GM04504 (cell line): ENCODE results near the gene UGT1A7.

Experiments
- DNase-seq: peaks from one replicate; pipeline ENCODE4 v3.0.0-alpha.2; 2012; ENCODE audit warnings: low read depth

Gene UGT1A7

GRCh38 chr2:233799087-233799665 lies 117.5 kb downstream of the UGT1A7 start:
- DNase-seq, result no peak

- DNase-seq, result no peak
Observed at GRCh38 chr2:233799716-233800115, 118.0 kb downstream of the UGT1A7 start.

- no peak for DNase-seq
Observed at GRCh38 chr2:233800208-233800607, 118.5 kb downstream of the UGT1A7 start.

GRCh38 chr2:233801357-233802131 lies 119.8 kb downstream of the UGT1A7 start:
- DNase-seq, result no peak

- DNase-seq, result no peak
Observed at GRCh38 chr2:233802132-233802815, 120.6 kb downstream of the UGT1A7 start.

- no peak for DNase-seq
Observed at GRCh38 chr2:233803292-233803911, 121.7 kb downstream of the UGT1A7 start.

GRCh38 chr2:233803994-233804393 lies 122.3 kb downstream of the UGT1A7 start:
- no peak for DNase-seq

- no peak for DNase-seq
Observed at GRCh38 chr2:233807215-233807865, 125.6 kb downstream of the UGT1A7 start.

- no peak for DNase-seq
Observed at GRCh38 chr2:233807966-233808935, 126.5 kb downstream of the UGT1A7 start.

- DNase-seq, result no peak
Observed at GRCh38 chr2:233810385-233810784, 128.7 kb downstream of the UGT1A7 start.

- no peak for DNase-seq
Observed at GRCh38 chr2:233811087-233811486, 129.4 kb downstream of the UGT1A7 start.

- DNase-seq, result no peak
Observed at GRCh38 chr2:233811732-233812131, 130.0 kb downstream of the UGT1A7 start.

- no peak for DNase-seq
Observed at GRCh38 chr2:233813236-233814055, 131.7 kb downstream of the UGT1A7 start.

- DNase-seq, result no peak
Observed at GRCh38 chr2:233814056-233814835, 132.5 kb downstream of the UGT1A7 start.

- no peak for DNase-seq
Observed at GRCh38 chr2:233815861-233816260, 134.2 kb downstream of the UGT1A7 start.

GRCh38 chr2:233816334-233816733 lies 134.6 kb downstream of the UGT1A7 start:
- DNase-seq, result no peak

GRCh38 chr2:233816771-233817170 lies 135.1 kb downstream of the UGT1A7 start:
- no peak for DNase-seq

- no peak for DNase-seq
Observed at GRCh38 chr2:233817361-233817911, 135.7 kb downstream of the UGT1A7 start.
